NCI-H2029 (cell line): ENCODE results near the gene TMEM184A.

ENCODE experiments used
- DNase-seq: peaks from one replicate; lab custom pipeline; 2025; lab: John Stamatoyannopoulos, UW

TMEM184A gene

GRCh38 chr7:1550846-1551155 lies 5.2 kb downstream of the TMEM184A start:
- no peak for DNase-seq

- no peak for DNase-seq
These were observed 5.8 kb downstream of the TMEM184A start for GRCh38 chr7:1550005-1550845.

- DNase-seq: no peak
These were observed 6.5 kb downstream of the TMEM184A start for GRCh38 chr7:1549357-1550004.

GRCh38 chr7:1548944-1549343 lies 7.1 kb downstream of the TMEM184A start:
- DNase-seq: no peak

GRCh38 chr7:1548438-1548831 lies 7.6 kb downstream of the TMEM184A start:
- DNase-seq: no peak

GRCh38 chr7:1547777-1548437 lies 8.1 kb downstream of the TMEM184A start:
- no peak for DNase-seq

GRCh38 chr7:1546909-1547776 lies 8.9 kb downstream of the TMEM184A start:
- DNase-seq: no peak

- DNase-seq: no peak
These were observed 9.6 kb downstream of the TMEM184A start for GRCh38 chr7:1546274-1546908.

- DNase-seq: no peak
These were observed 10.4 kb downstream of the TMEM184A start for GRCh38 chr7:1545417-1546246.

- DNase-seq: no peak
These were observed 11.0 kb downstream of the TMEM184A start for GRCh38 chr7:1544896-1545416.

GRCh38 chr7:1544178-1544895 lies 11.7 kb downstream of the TMEM184A start:
- DNase-seq: no peak

GRCh38 chr7:1543826-1544177 lies 12.2 kb downstream of the TMEM184A start:
- no peak for DNase-seq

GRCh38 chr7:1542841-1543747 lies 12.9 kb downstream of the TMEM184A start:
- DNase-seq: no peak

- DNase-seq: no peak
These were observed 13.7 kb downstream of the TMEM184A start for GRCh38 chr7:1542329-1542728.

- no peak for DNase-seq
These were observed 14.4 kb downstream of the TMEM184A start for GRCh38 chr7:1541431-1542162.

GRCh38 chr7:1540776-1541271 lies 15.2 kb downstream of the TMEM184A start:
- DNase-seq: no peak

GRCh38 chr7:1539882-1540775 lies 15.9 kb downstream of the TMEM184A start:
- no peak for DNase-seq
